Forelimb muscle (tissue), 1 donor: ENCODE measurements around the gene CARD11. TPM values are rescaled to one million over a fixed set of nuclear protein-coding genes. Genes with fewer than 3 reads are reported as not detected.

Experiments used
- DNase-seq: peaks from one replicate; pipeline ENCODE4 v3.0.0-alpha.2; 2013; ENCODE audit warnings: low read depth
- polyA plus RNA-seq: library from polyadenylated mRNA; unstranded; fragments of 120-200 nt; gene quantifications from one replicate; pipeline ENCODE4 v1.2.1, GENCODE V29; 2013; ENCODE audit not compliant: insufficient read length

The CARD11 gene
- polyA plus RNA-seq, 1 donor, result 0.67 TPM

GRCh38 chr7:3020416-3020815 is 23.3 kb downstream of the CARD11 start:
- DNase-seq, result no peak

- DNase-seq, result no peak
Observed at GRCh38 chr7:3019801-3020200, 23.9 kb downstream of the CARD11 start.

DNA sequence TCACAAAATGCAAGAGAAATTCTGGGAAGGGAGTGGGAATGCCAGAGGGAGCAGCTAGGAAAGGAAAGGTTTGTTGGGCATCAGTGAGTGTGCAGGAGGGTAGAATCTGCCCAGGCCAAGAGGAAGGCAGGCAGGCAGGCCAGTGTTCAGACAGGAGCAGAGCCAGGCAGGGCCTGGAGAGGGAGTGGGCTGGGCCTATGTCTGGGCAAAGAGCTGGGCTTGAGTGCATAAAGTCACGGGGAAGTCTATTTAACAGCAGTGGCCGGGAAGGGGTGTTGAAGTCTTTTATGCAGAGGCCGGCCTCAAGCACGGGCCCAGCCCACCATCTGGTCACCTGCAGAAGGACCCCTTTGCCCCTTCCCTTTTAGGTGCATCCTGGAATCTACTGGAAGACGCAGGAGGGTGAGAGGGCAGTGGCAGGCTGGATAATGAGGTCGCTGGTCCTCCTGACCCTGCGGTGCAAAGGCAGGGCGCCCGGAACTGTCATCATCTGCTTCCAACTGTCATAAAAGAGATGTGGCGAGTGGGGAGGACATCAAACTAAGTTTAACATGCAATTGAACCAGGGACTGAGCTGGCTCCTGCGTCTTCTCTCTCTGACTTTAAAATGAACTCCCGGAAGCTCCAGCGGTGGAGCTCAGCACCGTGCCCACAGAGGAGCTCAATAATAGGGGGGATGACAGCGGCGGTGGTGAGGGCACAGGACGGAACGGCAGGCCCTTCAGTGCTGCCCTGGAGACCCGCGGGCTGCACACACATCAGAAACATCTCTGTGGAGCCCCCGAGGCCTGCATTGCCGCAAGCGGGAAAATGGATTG is 29.5 kb downstream of the CARD11 start:
- no peak for DNase-seq

DNA sequence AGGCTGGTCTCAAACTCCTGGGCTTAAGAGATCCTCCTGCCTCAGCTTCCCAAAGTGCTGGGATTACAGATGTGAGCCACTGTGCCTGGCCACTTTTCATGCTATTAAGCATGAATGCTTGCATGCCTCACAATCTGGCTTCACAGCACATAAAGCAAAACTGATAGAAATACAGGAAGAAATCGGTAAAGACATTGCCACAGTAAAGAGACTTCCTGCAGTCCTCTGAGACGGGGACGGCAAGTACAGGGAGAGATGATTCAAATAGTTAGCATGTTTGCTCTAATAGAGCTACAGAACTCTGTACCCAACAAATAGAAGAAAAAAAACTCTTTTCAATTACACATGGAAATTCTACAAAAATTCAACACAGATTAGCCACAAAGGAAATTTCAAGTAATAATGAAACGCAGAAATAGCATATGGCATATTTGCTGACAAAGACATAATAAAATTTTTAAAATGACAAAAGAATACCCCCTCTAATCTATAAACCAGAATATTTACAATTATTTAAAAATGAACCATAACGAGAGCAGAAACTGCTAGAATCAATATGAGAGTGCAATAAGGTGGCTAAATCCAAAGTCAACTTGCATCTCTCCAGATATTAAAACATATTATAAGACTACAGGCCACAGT is 32.3 kb downstream of the CARD11 start:
- no peak for DNase-seq

- no peak for DNase-seq
Observed at GRCh38 chr7:3010161-3010560, 33.5 kb downstream of the CARD11 start.

GRCh38 chr7:3009086-3009485 is 34.6 kb downstream of the CARD11 start:
- DNase-seq, result no peak

DNA sequence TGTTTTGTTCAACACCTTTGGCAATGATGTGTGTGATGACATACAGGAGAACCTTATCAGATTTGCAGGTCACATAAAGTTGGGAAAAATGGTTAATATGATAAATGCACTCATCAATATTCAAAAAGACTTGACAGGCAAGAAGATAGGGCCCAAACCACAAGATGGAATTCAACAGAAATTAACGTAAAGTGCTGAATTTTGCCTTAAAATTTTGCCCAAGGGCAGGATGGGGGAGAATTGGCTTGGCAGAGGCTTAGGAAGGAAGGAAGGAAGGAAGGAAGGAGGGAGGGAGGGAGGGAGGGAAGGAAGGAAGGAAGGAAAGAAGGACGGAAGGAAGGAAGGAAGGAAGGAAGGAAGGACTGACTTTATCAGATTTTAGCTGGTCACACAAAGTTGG is 35.3 kb downstream of the CARD11 start:
- DNase-seq, result no peak

- no peak for DNase-seq
Observed at GRCh38 chr7:3007696-3008095, 36.0 kb downstream of the CARD11 start.

- no peak for DNase-seq
Observed at GRCh38 chr7:3005257-3005656, 38.4 kb downstream of the CARD11 start.

DNA sequence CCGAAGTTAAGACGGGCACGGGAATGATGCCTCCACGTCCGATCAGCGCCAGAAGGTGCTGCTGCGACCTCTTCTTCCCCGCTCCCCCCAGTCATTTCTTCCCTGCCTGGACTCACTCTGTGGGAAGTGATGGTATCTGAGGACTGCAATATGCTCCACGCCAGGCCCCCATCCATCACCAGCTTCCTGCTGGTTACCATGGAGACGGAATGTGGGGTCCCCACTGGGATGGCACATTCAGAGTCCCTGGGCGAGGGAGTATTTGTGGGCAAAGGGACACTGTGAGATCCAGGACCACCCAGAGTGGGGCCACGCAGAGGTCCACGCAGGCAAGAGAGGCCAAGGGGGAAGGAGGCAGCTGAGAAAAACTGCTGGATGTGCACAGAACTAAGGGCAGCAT is 39.7 kb downstream of the CARD11 start:
- no peak for DNase-seq

DNA sequence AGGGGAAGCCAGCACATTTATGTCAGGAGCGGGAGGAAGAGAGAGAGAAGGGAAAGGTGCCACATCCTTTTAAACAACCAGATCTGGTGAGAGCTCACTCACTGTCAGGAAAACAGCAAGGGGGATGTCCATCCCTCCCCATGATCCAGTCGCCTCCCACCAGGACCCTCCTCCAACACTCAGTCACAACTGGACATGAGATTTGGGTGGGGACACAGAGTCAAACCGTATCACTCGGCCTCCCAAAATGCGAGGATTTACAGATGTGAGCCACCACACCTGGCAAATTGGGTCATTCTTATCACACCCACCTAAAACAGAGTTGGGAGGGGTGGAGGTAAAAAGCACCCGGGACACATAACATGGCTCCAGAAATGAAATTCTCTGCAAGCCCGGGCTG is 41.0 kb downstream of the CARD11 start:
- no peak for DNase-seq

- no peak for DNase-seq
Observed at GRCh38 chr7:3000566-3000965, 43.1 kb downstream of the CARD11 start.

DNA sequence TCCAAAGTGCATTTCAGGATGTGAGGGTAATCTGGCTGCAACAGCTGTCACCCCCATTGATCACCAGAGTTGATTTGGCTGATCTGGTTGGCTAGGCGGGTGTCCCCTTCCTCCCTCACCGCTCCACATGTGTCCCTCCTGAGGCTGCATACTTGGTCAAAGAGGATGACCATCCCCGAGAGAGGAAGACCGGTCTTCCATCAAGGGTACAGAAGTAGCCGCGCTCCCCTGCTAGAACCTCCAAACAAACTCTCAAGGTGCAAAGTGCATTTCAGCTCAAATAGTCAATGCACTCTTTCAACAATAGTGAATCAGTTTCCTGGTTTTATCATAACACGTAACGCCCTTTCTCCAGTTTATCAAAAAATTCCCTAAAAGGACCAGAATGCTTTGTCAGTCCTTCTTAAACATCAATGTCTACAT is 44.6 kb downstream of the CARD11 start:
- DNase-seq, result no peak

DNA sequence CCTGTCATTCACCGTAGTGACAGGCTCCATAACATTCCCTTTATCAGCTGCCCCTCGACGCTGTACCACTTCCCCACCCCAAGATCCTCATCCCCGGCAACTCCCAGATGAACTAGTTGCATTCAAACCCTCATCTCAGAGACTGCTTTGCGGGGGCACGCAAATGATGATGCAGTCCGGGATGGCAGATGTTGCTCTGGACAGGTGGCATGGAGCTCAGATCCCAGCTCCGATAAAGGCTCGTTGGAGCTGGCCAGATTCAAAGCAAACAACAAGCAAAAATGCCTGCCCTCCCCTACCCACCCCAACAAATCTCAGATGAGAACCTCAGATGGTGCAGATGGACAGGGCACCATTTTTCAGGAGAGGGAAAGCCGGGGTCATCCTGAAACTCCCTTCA is 46.7 kb downstream of the CARD11 start:
- no peak for DNase-seq

- DNase-seq, result no peak
Observed at GRCh38 chr7:2996141-2996540, 47.5 kb downstream of the CARD11 start.

DNA sequence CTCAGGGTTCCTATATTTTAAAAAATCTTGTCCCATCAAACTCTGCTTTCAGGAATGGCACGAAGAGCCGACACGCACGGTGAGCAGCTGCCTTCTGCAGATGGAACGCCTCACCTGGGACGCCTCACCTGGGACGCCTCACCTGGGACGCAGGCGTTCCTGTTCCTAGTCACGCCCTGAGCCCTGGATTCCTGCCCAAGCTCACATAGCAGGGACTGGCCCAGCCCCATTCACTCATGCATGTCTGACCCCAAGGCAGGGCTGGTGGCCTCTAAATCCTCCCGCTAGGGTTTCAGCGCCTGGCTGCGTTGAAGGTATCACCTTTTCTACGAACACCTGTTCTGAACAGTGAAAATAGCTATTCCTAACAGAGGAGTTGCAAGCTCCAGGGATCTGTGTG is 49.8 kb downstream of the CARD11 start:
- no peak for DNase-seq

GRCh38 chr7:2993396-2993795 is 50.3 kb downstream of the CARD11 start:
- no peak for DNase-seq

GRCh38 chr7:2990949-2991470 is 52.7 kb downstream of the CARD11 start:
- no peak for DNase-seq

GRCh38 chr7:2986561-2986960 is 57.1 kb downstream of the CARD11 start:
- no peak for DNase-seq

DNA sequence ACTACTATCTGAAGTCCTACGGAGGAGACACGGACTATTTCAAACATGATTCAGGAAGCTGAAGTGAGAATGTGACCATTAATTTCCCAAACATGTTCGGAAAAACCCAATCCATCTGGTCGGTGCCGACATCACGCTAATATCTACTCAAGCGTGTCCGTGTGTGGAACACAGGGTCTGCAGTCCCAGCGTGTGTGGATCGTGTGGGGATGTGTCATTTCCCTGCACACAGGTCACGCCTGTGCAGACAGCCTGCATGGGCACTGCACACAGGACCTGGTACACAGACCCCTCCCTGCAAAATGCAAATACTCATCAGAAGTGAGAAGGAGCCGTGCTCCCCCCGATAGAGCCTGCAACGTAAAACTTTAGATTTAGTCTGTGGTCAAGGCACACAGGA is 57.8 kb downstream of the CARD11 start:
- DNase-seq, result no peak

GRCh38 chr7:2984091-2984490 is 59.6 kb downstream of the CARD11 start:
- no peak for DNase-seq

GRCh38 chr7:2983586-2983985 is 60.1 kb downstream of the CARD11 start:
- DNase-seq, result no peak

DNA sequence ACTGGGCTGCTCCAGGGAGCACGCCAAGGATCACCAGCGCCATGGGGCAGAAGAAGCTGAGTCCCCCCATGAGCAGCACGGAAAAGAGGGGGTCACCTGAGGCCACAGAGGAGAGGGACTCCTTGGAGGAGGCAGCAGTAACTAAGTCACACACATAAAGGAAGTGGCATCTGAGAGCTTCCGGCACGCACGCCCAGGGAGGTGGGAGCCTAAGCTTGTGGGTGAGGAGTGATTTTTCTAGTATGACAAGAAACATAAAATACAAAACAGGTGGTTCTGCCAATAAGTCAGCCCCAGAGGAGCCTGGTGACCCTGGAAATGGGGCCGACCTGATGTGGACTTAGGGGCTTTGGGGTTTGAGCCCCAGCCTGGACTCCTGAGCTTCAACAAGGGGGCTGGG is 60.8 kb downstream of the CARD11 start:
- no peak for DNase-seq
